Panc1 (cell line): ENCODE measurements around the gene ADPRHL1. TPM values are rescaled to one million over a fixed set of nuclear protein-coding genes. Genes with fewer than 3 reads are reported as not detected.

Source experiments
- ATAC-seq: fragments of 200-7000 bp; cut with Tn5 transposase; 2 replicates; pipeline ENCODE4 v1.9.1; 2020; ENCODE audit warnings: mild to moderate bottlenecking, moderate library complexity
- BruUV-seq: library from RNA; stranded (reverse); fragments of 400-500 nt; replicated peaks from 2 replicates; lab custom pipeline; 2021; lab: Mats Ljungman, UMichigan
- CTCF ChIA-PET: fragments of 300-600 bp; sonication (Branson Sonifier 250); formaldehyde crosslinking; loops from one replicate; lab custom pipeline; 2022; ENCODE audit warnings: antibody characterized with exemption; lab: Charles Lee
- POLR2A ChIA-PET: fragments of 300-600 bp; sonication (Branson Sonifier 250); formaldehyde crosslinking; loops from one replicate; lab custom pipeline; 2022; ENCODE audit warnings: antibody characterized with exemption; lab: Charles Lee
- DNase-seq: peaks from one replicate; pipeline ENCODE4 v3.0.0-alpha.2; 2010; ENCODE audit warnings: low read depth, low spot score
- H3K27ac ChIP-seq: 2 replicates; pipeline ENCODE4 v1.5.1; 2011; ENCODE audit warnings: mild to moderate bottlenecking, low read length, inconsistent platforms
- H3K27me3 ChIP-seq: fragments of 200-500 bp; sonication (Bioruptor generic); 2 replicates; pipeline ENCODE4 v1.6.0; 2014; ENCODE audit warnings: low read length, inconsistent platforms; ENCODE audit not compliant: control insufficient read depth, insufficient read depth
- H3K36me3 ChIP-seq: fragments of 200-500 bp; sonication (Bioruptor generic); 2 replicates; pipeline ENCODE4 v1.5.1; 2014; ENCODE audit warnings: inconsistent platforms, mild to moderate bottlenecking, low read length, moderate library complexity; ENCODE audit not compliant: control insufficient read depth, insufficient read depth
- H3K4me1 ChIP-seq: 2 replicates; pipeline ENCODE4 v1.5.1; 2011; ENCODE audit warnings: inconsistent platforms, mild to moderate bottlenecking, low read length, moderate library complexity; ENCODE audit not compliant: control insufficient read depth, insufficient read depth
- H3K4me3 ChIP-seq, 2 experiments: 2 replicates each; pipeline ENCODE4 v1.5.1; 2011 to 2012; ENCODE audit warnings: low read depth in 2 of 2, low read length in 2 of 2, mild to moderate bottlenecking in 2 of 2, inconsistent platforms in 1 of 2, moderate library complexity in 1 of 2
- H3K9me3 ChIP-seq: fragments of 200-500 bp; sonication (Bioruptor generic); 2 replicates; pipeline ENCODE4 v1.5.1; 2014; ENCODE audit warnings: low read depth, mild to moderate bottlenecking, inconsistent platforms, low read length, moderate library complexity; ENCODE audit not compliant: control insufficient read depth, insufficient read depth
- POLR2AphosphoS5 ChIP-seq: IDR thresholded peaks from 2 replicates; pipeline ENCODE4 v1.6.1; 2012; ENCODE audit warnings: mild to moderate bottlenecking, low read depth, low read length, moderate library complexity
- SIN3A ChIP-seq: IDR thresholded peaks from 2 replicates; pipeline ENCODE4 v1.6.1; 2012; ENCODE audit warnings: low read depth, mild to moderate bottlenecking, low read length, moderate library complexity, borderline replicate concordance; ENCODE audit not compliant: insufficient read depth
- TCF7L2 ChIP-seq: IDR thresholded peaks from 2 replicates; pipeline ENCODE4 v1.6.1; 2011; ENCODE audit warnings: mild to moderate bottlenecking, low read depth, low read length, inconsistent platforms
- in situ Hi-C: cut with HindIII; loops from 2 replicates; pipeline ENCODE4 v1.10.0; 2016; ENCODE audit warnings: low sequenced_read_pairs, low pct_unique_long_range_greater_than_20kb
- intact Hi-C: fragments of 100-400 bp; cut with micrococcal nuclease; formaldehyde crosslinking; loops from one replicate; pipeline ENCODE4 v1.10.0; 2022; ENCODE audit not compliant: unreplicated experiment
- total RNA-seq: library from RNA; stranded (reverse); gene quantifications from one replicate; pipeline ENCODE4 v1.2.1, GENCODE V29; 2021; ENCODE audit not compliant: unreplicated experiment
- TF ChIP-seq, protein P1 (sequence below), 2 experiments: IDR thresholded peaks; 2 replicates each; pipeline ENCODE4 v1.6.1; 2011 to 2012; ENCODE audit warnings: low read depth in 2 of 2, control low read depth in 1 of 2, low read length in 1 of 2, mild to moderate bottlenecking in 1 of 2, moderate library complexity in 1 of 2; ENCODE audit not compliant: insufficient read depth in 1 of 2
- TF ChIP-seq, protein P2 (sequence below): fragments of 450-650 bp; IDR thresholded peaks from 2 replicates; pipeline ENCODE4 v1.5.1; 2017; ENCODE audit warnings: mild to moderate bottlenecking

ADPRHL1 gene
- total RNA-seq, 1 experiment from 2014 or later = 4.8 TPM

DNA sequence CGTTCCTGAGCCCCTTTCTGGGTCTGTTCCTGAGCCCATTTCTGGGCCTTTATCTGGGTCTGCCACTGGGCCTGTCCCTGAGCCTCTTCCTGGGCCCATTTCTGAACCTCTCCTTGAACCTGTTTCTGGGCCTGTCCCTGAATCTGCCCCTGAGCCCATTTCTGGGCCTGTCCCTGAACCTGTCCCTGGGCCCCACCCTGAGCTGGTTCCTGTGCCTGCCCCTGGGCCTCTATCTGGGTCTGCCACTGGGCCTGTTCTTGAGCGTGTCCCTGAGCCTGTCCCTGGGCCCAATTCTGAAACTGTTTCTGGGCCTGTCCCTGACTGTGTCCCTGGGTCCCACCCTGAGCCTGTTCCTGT, 48.9 kb downstream of the ADPRHL1 start:
- no peak for ATAC-seq
- Histone ChIP-seq H3K27ac (no peak overlapping the region), H3K4me1 (no peaks in the 10 kb centered on the region), H3K4me3 (no peak overlapping the region), H3K27me3 (no peaks in the 10 kb centered on the region), H3K36me3 (no peaks in the 10 kb centered on the region), H3K9me3 (no peaks in the 10 kb centered on the region)
- TF ChIP-seq TCF7L2 (no peak), POLR2AphosphoS5 (no peak), SIN3A (no peak)
- TF ChIP-seq, protein P1, sequence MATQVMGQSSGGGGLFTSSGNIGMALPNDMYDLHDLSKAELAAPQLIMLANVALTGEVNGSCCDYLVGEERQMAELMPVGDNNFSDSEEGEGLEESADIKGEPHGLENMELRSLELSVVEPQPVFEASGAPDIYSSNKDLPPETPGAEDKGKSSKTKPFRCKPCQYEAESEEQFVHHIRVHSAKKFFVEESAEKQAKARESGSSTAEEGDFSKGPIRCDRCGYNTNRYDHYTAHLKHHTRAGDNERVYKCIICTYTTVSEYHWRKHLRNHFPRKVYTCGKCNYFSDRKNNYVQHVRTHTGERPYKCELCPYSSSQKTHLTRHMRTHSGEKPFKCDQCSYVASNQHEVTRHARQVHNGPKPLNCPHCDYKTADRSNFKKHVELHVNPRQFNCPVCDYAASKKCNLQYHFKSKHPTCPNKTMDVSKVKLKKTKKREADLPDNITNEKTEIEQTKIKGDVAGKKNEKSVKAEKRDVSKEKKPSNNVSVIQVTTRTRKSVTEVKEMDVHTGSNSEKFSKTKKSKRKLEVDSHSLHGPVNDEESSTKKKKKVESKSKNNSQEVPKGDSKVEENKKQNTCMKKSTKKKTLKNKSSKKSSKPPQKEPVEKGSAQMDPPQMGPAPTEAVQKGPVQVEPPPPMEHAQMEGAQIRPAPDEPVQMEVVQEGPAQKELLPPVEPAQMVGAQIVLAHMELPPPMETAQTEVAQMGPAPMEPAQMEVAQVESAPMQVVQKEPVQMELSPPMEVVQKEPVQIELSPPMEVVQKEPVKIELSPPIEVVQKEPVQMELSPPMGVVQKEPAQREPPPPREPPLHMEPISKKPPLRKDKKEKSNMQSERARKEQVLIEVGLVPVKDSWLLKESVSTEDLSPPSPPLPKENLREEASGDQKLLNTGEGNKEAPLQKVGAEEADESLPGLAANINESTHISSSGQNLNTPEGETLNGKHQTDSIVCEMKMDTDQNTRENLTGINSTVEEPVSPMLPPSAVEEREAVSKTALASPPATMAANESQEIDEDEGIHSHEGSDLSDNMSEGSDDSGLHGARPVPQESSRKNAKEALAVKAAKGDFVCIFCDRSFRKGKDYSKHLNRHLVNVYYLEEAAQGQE (IDR thresholded peaks at IDR 0.05; ENCODE audit: insufficient read depth in 1 of 2, low read depth in 2 of 2, low read length in 1 of 2) = no peak
- TF ChIP-seq, protein P2, sequence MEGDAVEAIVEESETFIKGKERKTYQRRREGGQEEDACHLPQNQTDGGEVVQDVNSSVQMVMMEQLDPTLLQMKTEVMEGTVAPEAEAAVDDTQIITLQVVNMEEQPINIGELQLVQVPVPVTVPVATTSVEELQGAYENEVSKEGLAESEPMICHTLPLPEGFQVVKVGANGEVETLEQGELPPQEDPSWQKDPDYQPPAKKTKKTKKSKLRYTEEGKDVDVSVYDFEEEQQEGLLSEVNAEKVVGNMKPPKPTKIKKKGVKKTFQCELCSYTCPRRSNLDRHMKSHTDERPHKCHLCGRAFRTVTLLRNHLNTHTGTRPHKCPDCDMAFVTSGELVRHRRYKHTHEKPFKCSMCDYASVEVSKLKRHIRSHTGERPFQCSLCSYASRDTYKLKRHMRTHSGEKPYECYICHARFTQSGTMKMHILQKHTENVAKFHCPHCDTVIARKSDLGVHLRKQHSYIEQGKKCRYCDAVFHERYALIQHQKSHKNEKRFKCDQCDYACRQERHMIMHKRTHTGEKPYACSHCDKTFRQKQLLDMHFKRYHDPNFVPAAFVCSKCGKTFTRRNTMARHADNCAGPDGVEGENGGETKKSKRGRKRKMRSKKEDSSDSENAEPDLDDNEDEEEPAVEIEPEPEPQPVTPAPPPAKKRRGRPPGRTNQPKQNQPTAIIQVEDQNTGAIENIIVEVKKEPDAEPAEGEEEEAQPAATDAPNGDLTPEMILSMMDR = no peak
- ChIA-PET POLR2A (no interaction called here), CTCF (no interaction called here)
- in situ Hi-C loops = no loop called here
- intact Hi-C loops = no loop called here
- no peak for DNase-seq
- BruUV-seq = no TSS peak

DNA sequence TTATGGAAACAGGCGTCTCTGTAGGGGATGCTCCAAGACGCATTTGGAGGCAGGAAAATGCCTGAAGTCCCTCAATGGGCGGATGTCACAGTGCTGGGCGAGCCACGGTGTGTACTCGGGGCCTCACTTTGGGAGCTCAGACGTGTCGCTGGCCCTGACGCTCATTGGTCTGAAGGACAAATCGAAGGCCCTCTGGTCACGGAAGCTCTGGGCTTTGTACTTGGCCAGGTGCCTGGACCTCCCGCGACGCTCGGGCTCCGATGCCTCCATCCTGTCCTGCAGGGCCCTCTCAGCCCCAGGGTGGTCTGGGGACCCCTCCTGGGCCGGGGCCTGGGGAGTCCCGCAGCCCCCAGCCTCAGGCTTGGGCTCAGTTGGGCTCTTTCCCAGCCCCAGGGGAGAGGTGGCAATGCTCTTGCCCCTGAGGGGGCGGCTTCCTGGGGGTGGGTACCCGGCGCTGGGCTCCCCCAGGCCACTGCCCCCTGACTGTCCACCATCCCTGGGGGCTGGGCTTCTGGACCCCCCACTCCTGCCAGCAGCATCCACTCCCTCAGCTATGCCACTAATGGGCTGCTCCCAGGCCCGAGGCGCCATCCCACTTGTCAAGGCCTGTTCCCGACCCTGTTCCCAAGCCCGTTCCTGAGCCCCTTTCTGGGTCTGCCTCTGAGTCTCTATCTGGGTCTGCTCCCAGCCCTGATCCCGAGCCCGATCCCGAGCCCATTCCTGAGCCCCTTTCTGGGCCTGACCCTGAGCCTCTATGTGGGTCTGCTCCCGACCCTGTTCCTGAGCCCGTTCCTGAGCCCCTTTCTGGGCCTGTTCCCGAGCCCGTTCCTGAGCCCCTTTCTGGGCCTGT, 49.8 kb downstream of the ADPRHL1 start:
- H3K27me3 ChIP-seq = no peaks in the 10 kb centered on the region
- H3K9me3 ChIP-seq = no peaks in the 10 kb centered on the region
- POLR2A ChIA-PET = no interaction called here
- CTCF ChIA-PET = no interaction called here
- TF ChIP-seq, protein P2 = no peak
- no peak for TF ChIP-seq TCF7L2
- TF ChIP-seq POLR2AphosphoS5 = no peak
- TF ChIP-seq SIN3A = no peak
- TF ChIP-seq, protein P1 (IDR thresholded peaks at IDR 0.05; ENCODE audit: insufficient read depth in 1 of 2, low read depth in 2 of 2, low read length in 1 of 2) = no peak
- no peak overlapping the region for H3K27ac ChIP-seq
- H3K4me3 ChIP-seq = no peak overlapping the region
- intact Hi-C loops = no loop called here
- no peaks in the 10 kb centered on the region for H3K36me3 ChIP-seq
- DNase-seq = no peak
- in situ Hi-C loops = no loop called here
- no peak for ATAC-seq
- BruUV-seq = no TSS peak
- no peaks in the 10 kb centered on the region for H3K4me1 ChIP-seq
